GM12875 (cell line): Measurements from ENCODE around the gene NXPE1.

Experiments
- H3K4me3 ChIP-seq: one replicate; pipeline ENCODE4 v1.5.1; 2011; ENCODE audit warnings: low read depth, low read length, control low read depth
- TF ChIP-seq, protein P1 (sequence below): IDR thresholded peaks from 2 replicates; pipeline ENCODE4 v1.5.1; 2011; ENCODE audit warnings: low read depth, mild to moderate bottlenecking, control low read depth, inconsistent platforms, low read length, moderate library complexity, borderline replicate concordance; ENCODE audit not compliant: insufficient read depth

The NXPE1 gene

DNA sequence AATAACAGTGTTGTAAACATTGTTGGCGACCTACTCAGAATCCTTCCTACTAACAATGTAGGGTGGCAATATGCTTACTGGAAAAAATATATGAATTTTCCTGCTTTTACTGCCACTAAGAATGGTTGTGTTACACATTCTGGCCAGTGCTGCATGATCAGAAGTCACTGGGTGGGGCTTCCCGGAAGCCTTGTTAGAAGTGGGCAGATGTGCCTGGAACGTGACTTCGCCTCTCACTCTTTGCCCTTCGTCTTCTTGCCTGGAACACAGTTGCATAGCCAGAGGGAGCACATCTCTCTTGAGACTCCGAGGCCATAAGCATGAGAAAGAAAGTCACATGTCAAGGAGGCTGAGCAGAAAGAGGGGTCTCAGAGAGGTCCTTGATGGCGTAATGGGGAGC, 48.6 kb downstream of the NXPE1 start:
- TF ChIP-seq, protein P1, sequence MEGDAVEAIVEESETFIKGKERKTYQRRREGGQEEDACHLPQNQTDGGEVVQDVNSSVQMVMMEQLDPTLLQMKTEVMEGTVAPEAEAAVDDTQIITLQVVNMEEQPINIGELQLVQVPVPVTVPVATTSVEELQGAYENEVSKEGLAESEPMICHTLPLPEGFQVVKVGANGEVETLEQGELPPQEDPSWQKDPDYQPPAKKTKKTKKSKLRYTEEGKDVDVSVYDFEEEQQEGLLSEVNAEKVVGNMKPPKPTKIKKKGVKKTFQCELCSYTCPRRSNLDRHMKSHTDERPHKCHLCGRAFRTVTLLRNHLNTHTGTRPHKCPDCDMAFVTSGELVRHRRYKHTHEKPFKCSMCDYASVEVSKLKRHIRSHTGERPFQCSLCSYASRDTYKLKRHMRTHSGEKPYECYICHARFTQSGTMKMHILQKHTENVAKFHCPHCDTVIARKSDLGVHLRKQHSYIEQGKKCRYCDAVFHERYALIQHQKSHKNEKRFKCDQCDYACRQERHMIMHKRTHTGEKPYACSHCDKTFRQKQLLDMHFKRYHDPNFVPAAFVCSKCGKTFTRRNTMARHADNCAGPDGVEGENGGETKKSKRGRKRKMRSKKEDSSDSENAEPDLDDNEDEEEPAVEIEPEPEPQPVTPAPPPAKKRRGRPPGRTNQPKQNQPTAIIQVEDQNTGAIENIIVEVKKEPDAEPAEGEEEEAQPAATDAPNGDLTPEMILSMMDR: no peak
- no peak overlapping the region for H3K4me3 ChIP-seq

DNA sequence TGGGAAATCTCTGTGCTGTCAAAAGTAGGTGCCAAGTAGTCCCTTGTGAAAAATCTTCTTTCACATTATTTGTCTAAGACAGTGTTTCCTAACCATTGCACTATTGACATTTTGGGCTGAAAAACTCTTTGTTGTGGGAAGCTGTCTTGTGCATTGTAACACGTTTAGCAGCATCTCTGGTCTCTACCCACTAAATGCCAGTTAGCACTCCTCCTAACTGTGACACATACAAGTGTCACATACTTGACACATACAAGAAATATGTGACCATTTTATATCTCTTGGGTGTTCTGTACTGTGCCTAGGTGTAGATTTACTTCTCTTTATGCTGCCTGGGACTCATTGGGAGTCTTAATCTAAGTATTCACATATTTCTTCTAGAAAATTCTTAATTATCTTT, 57.8 kb downstream of the NXPE1 start:
- H3K4me3 ChIP-seq: no peak overlapping the region
- TF ChIP-seq, protein P1: no peak

DNA sequence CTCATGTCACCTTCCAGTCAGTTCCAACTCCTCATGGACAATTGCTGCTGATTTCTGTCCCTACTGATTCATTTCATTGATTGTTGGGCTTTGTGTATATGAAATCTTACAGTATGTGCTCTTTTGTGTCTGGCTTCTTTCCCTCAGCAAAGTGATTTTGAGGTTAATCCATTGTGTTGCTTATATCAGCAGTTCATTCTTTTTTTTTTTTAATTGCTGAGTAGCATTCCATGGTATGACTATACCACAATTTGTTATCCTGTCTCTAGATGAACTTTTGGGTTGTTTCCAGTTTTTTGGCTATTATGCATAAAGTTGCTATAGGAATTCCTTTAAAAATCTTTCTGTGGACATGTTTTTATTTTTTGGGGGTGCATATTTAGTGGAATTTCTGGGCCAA, 59.9 kb downstream of the NXPE1 start:
- no peak overlapping the region for H3K4me3 ChIP-seq
- TF ChIP-seq, protein P1: no peak

DNA sequence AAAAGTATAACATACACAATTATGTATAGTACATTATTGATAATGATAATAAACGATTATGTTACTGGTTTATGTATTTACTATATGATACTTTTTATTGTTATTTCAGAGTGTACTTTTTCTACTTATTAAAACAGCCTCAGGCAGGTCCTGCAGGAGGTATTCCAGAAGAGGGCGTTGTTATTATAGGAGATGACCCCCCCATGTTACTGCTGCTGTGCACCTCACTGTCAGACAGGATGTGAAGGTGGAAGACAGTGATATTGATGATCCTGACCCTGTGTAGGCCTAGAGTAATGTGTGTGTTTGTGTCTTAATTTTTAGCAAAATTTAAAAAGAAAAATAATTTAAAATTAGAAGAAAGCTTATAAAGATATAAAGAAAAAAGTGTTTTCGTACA, 62.8 kb downstream of the NXPE1 start:
- TF ChIP-seq, protein P1: no peak
- H3K4me3 ChIP-seq: no peak overlapping the region

DNA sequence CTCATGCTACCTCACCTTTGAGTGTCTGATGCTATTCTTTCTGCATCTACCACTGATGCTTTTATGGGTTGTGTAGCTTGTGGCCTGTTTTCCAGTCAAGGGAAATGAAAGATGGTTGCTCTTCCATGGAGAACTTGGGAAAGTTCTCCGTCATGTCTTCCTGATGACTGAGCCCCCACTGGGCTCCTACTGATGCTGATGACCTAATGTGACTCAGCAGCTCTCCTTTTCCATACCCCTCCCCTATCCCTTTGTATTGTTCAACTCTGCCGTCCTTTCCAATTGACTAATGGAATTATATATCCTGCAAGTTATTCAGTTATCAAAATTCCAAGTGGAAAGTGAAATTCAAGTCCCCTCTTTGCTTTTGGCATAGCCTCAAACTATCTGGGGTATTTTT, 75.8 kb downstream of the NXPE1 start:
- TF ChIP-seq, protein P1: no peak

DNA sequence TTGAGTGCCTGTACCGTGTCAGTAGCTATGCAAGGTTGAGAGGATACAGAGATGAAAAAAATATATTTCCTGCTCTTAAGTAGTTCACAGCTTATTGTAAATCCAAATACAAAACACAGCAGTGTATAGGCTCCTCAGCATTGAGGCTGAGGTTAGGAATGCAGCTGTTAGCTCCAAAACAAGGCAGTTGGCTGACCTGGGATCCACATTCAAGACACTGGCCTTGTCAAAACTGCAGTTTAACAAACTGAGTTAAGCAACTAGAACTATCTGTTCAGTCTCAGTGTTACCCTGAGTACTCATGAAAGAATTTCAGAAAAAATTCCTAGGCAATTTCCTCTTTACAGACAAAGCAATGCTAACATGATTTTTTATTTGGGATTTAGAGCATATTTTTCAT, 77.6 kb downstream of the NXPE1 start:
- H3K4me3 ChIP-seq: no peak overlapping the region
- TF ChIP-seq, protein P1: no peak

More for the DNA sequence above, 75.8 kb downstream of the NXPE1 start:
- no peak overlapping the region for H3K4me3 ChIP-seq

DNA sequence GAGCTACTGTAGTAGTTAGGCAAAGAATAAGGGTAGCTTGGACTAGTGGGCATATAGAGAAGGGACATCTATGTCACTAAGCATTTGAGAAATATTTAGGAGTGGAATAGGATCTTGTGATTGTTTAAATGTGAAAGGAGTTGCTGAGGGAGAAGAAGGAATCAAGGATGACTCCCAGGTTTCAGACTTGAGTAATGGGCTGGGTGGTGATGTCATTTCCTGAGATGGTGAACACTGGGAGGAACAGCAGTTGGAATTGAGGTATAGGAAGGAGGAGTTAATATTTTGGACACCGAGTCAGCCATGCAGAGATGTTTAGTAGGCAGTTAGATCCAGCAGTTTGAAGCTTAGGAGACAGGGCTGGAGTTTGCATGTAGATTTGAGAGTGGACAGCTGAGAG, 80.3 kb downstream of the NXPE1 start:
- H3K4me3 ChIP-seq: no peak overlapping the region
- TF ChIP-seq, protein P1: no peak
